Left lung (tissue), 10 donors: Measurements from ENCODE around the gene KRTAP4-7. TPM values are rescaled to one million over a fixed set of nuclear protein-coding genes. Genes with fewer than 3 reads are reported as not detected.
"Not testable (repeated sequence)": the region's sequence is repeated elsewhere in the genome, so short reads cannot be mapped to it uniquely, and the experiment has no call there.

Source experiments
- ATAC-seq: fragments of 200-7000 bp; cut with Tn5 transposase; one replicate; pipeline ENCODE4 v1.9.1; 2020; ENCODE audit warnings: moderate library complexity
- DNase-seq, 4 donors: peaks; one replicate each; pipeline ENCODE4 v3.0.0-alpha.2; 2013 to 2020
- H3K27ac ChIP-seq, 2 donors: fragments of 200-600 bp; sonication (generic) in 1 of 2; one replicate each; pipeline versions ENCODE4 v1.5.0 to v1.8.0; 2020 to 2021
- H3K27me3 ChIP-seq, 2 donors: fragments of 200-600 bp; sonication (generic) in 1 of 2; one replicate each; pipeline versions ENCODE4 v1.5.0 to v1.8.0; 2020 to 2021
- H3K36me3 ChIP-seq, 2 donors: fragments of 200-600 bp; sonication (generic) in 1 of 2; one replicate each; pipeline versions ENCODE4 v1.5.0 to v1.8.0; 2020 to 2021
- H3K4me1 ChIP-seq, 2 donors: fragments of 200-600 bp; one replicate each; pipeline ENCODE4 v1.8.0; 2021
- H3K4me3 ChIP-seq, 2 donors: fragments of 200-600 bp; sonication (generic) in 1 of 2; one replicate each; pipeline versions ENCODE4 v1.5.0 to v1.8.0; 2020 to 2021; ENCODE audit warnings: mild to moderate bottlenecking in 1 of 2
- H3K9me3 ChIP-seq, 2 donors: fragments of 200-600 bp; sonication (generic) in 1 of 2; one replicate each; pipeline versions ENCODE4 v1.5.0 to v1.8.0; 2020 to 2021
- CTCF ChIP-seq, 2 donors: fragments of 200-600 bp; sonication (generic) in 1 of 2; IDR thresholded peaks; one replicate each; pipeline versions ENCODE4 v1.5.0 to v1.8.0; 2021; ENCODE audit warnings: antibody characterized with exemption in 2 of 2
- intact Hi-C, 2 donors: fragments of 100-400 bp; cut with DNase I; formaldehyde crosslinking; loops; one replicate each; pipeline versions ENCODE4 v1.11.2 to v1.14.2; 2022
- polyA plus RNA-seq, 6 donors: library from polyadenylated mRNA; unstranded; fragments of 120-200 nt; gene quantifications; one replicate each; pipeline ENCODE4 v1.2.1, GENCODE V29; 2013; ENCODE audit not compliant: insufficient read length in 6 of 6
- total RNA-seq, 2 donors: library from RNA; stranded (reverse); fragmentation: NEBNext Ultra II Directional; extraction: Animal tissue kit (Norgen Biotek cat#: 25700); gene quantifications; one replicate each; pipeline ENCODE4 v1.2.1, GENCODE V29; 2021
- donor health status: DM: no; HTN: yes; CAD: no.
- donor health status: DM: no; HTN: no; CAD: no.

Gene KRTAP4-7
- total and polyA plus RNA-seq, 8 donors: not detected

GRCh38 chr17:41096055-41096454 lies 12.1 kb downstream of the KRTAP4-7 start:
- no peak for TF ChIP-seq CTCF (IDR thresholded peaks at IDR 0.05)
- Histone ChIP-seq H3K27ac (no peak overlapping the region), H3K36me3 (no peaks in the 10 kb centered on the region), H3K27me3 (peaks cover 0 to 9% of the 10 kb centered on the region in 2 donors), H3K4me3 (no peak overlapping the region), H3K4me1 (no peaks in the 10 kb centered on the region), H3K9me3 (no peaks in the 10 kb centered on the region)
- peak; percentile 31 for ATAC-seq
- intact Hi-C loops: no loop called here
- peak in 2 of 4 donors; percentile 2 to 28 for DNase-seq

GRCh38 chr17:41098042-41098441 lies 14.1 kb downstream of the KRTAP4-7 start, which contains the start of gene KRTAP4-8:
Gene KRTAP4-8, minus strand, starts transcription at chr17:41098142. Its CDS starts 58 bp downstream, at chr17:41098084.
- intact Hi-C loops: no loop called here
- DNase-seq: no peak
- ATAC-seq: no peak
- H3K27ac ChIP-seq: no peak within 1 kb of the TSS
- peaks cover 0 to 9% of the 10 kb centered on the region in 2 donors for H3K27me3 ChIP-seq
- H3K4me1 ChIP-seq: no peaks in the 10 kb centered on the region
- H3K36me3 ChIP-seq: no peaks in the 10 kb centered on the region
- TF ChIP-seq CTCF (IDR thresholded peaks at IDR 0.05): no peak
- no peaks in the 10 kb centered on the region for H3K9me3 ChIP-seq
- no peak within 1 kb of the TSS for H3K4me3 ChIP-seq

- no peaks in the 10 kb centered on the region for H3K36me3 ChIP-seq
- H3K27ac ChIP-seq: no peak overlapping the region
- no peaks in the 10 kb centered on the region for H3K4me1 ChIP-seq
Observed at GRCh38 chr17:41098481-41098880, 14.5 kb downstream of the KRTAP4-7 start.

DNA sequence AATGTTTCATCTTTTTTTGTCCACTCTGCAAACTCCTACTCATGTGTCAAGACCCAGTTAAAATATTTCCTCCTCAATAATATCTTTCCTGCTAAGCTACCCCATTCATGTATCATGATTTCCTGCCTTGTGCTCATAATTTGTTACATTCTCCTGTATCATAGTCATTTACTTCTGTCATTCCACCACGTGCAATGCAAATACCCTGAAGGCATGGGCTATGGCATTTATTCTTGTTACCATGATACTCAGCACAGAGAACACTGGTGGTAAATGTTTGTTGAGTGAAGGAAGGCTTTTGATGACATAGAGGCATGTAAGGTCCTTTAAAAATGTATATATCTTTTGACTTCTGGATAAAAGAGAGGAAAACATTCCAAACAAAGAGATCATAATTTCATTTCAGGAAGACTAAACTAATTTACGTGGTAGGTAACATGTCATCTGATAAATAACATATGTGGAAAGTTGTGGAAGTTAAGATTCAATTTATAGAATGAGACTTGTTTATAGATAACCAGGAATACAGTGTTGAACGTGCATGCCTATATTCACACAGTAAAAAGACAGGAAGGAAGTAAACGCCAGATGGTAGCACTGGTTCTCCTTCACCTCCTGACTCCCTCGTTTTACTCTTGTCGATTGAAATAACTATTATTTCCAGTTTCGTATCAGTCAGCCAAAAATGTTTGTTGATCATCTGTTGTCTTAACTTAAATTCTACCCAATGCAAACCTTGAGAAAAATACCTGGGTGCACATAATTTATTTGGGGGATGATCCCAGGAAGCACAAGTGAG lies 15.9 kb downstream of the KRTAP4-7 start:
- H3K36me3 ChIP-seq, H3K9me3 ChIP-seq, DNase-seq, H3K27me3 ChIP-seq, ATAC-seq, H3K4me1 ChIP-seq, intact Hi-C loops, H3K4me3 ChIP-seq, H3K27ac ChIP-seq: not testable (repeated sequence)

More at GRCh38 chr17:41098481-41098880, 14.5 kb downstream of the KRTAP4-7 start:
- H3K9me3 ChIP-seq: no peaks in the 10 kb centered on the region
- H3K4me3 ChIP-seq: no peak overlapping the region
- TF ChIP-seq CTCF (IDR thresholded peaks at IDR 0.05): no peak
- ATAC-seq (no peak), DNase-seq (no peak)
- H3K27me3 ChIP-seq: peaks cover 0 to 9% of the 10 kb centered on the region in 2 donors
- intact Hi-C loops: no loop called here

- no peaks in the 10 kb centered on the region for H3K9me3 ChIP-seq
- ATAC-seq (no peak), DNase-seq (no peak)
- H3K4me3 ChIP-seq: no peak within 1 kb of the TSS
- H3K4me1 ChIP-seq: no peaks in the 10 kb centered on the region
- intact Hi-C loops: no loop called here
- H3K27ac ChIP-seq: no peak within 1 kb of the TSS
- no peak for TF ChIP-seq CTCF (IDR thresholded peaks at IDR 0.05)
- H3K27me3 ChIP-seq: peaks cover 0 to 9% of the 10 kb centered on the region in 2 donors
- H3K36me3 ChIP-seq: no peaks in the 10 kb centered on the region
Observed at GRCh38 chr17:41101586-41102259, 17.8 kb downstream of the KRTAP4-7 start, which contains the start of gene KRTAP4-16. Gene KRTAP4-16, minus strand, starts transcription at chr17:41102209. Its CDS starts 0 bp downstream, at chr17:41102209.
